ENCODE data around the gene NLRP9.

Gene NLRP9

DNA sequence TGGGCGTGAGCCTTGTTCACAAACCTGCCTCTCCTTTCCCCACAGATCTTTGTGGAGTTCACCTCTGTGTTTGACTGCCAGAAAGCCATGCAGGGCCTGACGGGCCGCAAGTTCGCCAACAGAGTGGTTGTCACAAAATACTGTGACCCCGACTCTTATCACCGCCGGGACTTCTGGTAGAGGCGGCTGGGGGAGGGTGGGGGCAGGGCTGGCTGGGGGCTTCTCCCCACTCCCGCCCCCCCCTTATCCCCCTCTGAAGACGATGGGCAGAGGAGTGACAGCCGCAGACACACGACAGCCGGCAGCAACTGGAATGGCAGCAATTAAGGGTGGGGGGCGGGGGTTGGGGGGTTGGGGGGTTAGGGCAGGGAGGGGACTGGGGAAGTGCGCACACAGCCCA is 64.3 kb downstream of the NLRP9 start:
- H3K27ac ChIP-seq: peak overlapping the region; percentile 78
- TF ChIP-seq ZFX (IDR thresholded peaks at IDR 0.05; ENCODE audit: borderline replicate concordance) (no peak), CTCF (IDR thresholded peaks at IDR 0.05) (no peak)

GRCh38 chr19:55673465-55673864 is 64.7 kb downstream of the NLRP9 start:
- peak overlapping the region; percentile 78 for H3K27ac ChIP-seq
- TF ChIP-seq CTCF (IDR thresholded peaks at IDR 0.05): no peak
- no peak for TF ChIP-seq ZFX (IDR thresholded peaks at IDR 0.05; ENCODE audit: borderline replicate concordance)

DNA sequence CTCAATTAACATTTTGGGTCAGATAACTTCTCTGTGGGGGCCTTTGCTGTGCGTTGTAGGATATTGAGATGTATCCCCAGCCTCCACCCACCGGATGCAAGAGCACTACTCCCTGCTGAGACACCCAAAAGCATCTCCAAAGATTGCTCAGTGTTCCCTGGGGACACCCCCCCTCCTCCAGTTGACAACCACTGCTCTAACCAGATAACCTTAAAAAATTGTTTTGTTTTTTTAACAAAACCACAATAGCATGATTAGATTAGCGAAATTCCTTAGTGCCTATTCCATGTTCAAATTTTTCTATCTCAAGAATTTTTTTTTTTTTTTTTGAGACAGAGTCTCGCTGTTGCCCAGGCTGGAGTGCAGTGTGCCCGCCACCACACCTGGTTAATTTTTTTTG is 65.8 kb downstream of the NLRP9 start:
- no peak overlapping the region for H3K27ac ChIP-seq
- TF ChIP-seq CTCF (IDR thresholded peaks at IDR 0.05) (no peak), ZFX (IDR thresholded peaks at IDR 0.05; ENCODE audit: borderline replicate concordance) (no peak)

- no peak overlapping the region for H3K27ac ChIP-seq
- no peak for TF ChIP-seq CTCF (IDR thresholded peaks at IDR 0.05)
- TF ChIP-seq ZFX (IDR thresholded peaks at IDR 0.05; ENCODE audit: borderline replicate concordance): no peak
Observed at GRCh38 chr19:55671054-55671378, 67.2 kb downstream of the NLRP9 start.

- TF ChIP-seq ZFX (IDR thresholded peaks at IDR 0.05; ENCODE audit: borderline replicate concordance) (no peak), CTCF (IDR thresholded peaks at IDR 0.05) (no peak)
- no peak overlapping the region for H3K27ac ChIP-seq
Observed at GRCh38 chr19:55670280-55671053, 67.7 kb downstream of the NLRP9 start.

GRCh38 chr19:55669418-55670279 is 68.6 kb downstream of the NLRP9 start:
- H3K27ac ChIP-seq: no peak overlapping the region
- TF ChIP-seq ZFX (IDR thresholded peaks at IDR 0.05; ENCODE audit: borderline replicate concordance): no peak
- TF ChIP-seq CTCF (IDR thresholded peaks at IDR 0.05): no peak

Data from 22Rv1 (cell line).